OCI-M2 (cell line): ENCODE measurements around the gene PNPO.

Experiments used
- DNase-seq: peaks from one replicate; lab custom pipeline; 2025; ENCODE audit not compliant: unreplicated experiment; lab: John Stamatoyannopoulos, UW

Gene PNPO

DNA sequence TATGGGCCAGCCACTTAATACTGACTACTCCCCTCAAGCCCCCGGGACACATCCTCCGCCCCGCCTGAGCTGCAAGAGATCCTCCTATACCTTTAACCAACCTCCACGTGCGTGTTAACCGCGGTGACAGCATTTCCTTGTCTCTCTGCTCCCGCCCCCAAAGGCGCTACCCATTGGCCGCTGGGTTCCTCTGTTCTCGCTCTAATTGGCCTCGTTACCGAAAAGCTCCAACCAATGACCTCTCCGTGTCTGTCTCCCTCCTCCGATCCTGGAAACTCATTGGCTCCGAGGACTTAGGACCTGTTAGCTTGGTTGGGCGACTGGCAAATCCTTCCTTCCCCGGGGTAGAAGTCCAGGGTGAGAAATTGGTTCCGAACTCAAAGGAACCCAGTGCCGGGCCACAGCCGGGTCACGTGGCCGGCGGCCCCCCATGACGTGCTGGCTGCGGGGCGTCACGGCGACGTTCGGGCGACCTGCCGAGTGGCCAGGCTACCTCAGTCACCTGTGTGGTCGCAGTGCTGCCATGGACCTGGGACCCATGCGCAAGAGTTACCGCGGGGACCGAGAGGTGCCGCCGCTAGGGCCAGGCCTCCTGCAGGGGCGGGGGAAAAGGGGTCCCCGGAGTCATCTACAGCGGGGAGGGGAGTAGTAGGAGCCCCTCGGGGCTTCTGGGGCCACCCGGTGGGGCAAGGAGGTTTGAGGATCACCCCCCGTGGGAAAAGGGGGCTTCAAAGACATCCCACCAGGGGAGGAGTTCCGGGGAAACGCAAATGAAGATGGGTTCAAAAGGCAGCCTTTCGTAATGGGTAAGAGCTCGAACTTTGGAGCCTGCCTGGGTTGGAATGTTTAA, at the start of gene PNPO:
PNPO (plus strand) TSS at position 326 of the 850 bp plus-strand sequence; CDS start at position 431, 105 bp downstream.
- DNase-seq: peak; percentile 74

GRCh38 chr17:47894498-47895346, 46.6 kb upstream of the PNPO start:
- DNase-seq: no peak

DNA sequence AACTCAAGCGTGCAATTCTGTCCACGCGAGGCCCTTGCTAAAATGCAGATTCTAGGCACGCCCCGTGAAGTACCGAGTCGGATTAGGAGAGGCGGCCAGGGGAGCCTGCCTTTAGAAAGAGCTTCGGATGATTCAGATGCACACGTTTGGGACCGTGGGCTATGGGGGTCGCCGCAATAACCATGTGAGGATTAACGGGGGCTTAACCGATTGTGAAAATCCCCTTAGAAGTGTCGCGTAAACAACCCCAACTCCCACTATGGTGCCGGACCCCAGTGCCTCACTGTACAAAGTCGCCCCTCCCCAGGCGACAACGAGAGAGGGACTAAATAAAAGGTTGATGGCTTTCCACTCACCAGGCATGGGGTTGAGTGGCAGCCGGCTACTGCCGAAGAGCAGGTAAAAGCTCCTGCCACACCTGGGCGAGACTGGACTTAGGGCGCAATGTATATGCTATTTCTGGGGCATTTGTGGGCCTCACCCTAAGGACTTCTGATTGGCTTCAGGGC, 46.0 kb upstream of the PNPO start:
- DNase-seq: no peak

DNA sequence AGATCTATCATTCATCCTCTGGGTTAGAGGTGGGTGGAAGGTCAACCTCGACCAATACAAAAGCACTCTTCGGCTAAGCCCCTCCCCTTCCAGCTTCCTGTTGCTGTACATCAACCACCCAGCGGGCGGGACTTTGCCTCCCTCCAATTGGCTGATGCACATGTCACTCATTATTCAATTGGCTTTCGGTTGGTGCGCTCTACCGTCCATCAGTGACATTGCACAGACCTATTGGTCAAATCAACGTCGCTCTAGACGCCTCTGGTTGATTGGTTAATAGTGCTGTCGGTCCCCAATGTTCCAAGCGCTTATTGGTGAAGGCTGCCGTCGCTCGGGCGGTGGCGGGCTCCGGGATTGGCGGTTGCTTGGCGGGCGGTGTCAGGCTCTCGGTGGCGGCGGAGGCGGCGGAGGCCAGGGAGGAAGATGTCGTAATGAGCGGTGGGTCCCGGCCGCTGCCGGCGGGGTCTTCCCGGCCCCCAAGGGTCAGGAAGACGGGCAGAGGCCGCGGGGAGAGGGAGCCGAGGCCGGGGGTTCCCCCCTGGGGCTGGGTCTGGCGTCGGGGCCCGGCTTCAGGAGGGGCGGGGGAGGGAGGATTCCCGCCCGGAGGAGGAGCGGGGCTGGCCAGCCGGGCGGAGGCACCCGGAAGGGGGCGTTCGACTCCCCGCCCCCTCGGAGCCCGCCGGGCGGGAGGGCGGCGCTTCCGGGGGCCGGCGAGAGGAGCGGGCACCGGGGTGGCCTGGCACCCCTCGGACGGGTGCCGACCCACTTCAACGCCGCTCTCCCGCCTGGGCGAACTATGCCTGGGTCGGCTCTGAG, 45.3 kb upstream of the PNPO start, which contains the start of gene SP2:
SP2 (plus strand) TSS at position 381 of the 816 bp plus-strand sequence; CDS start at position 432, 51 bp downstream.
- DNase-seq: peak; percentile 98

GRCh38 chr17:47896672-47897490, 44.5 kb upstream of the PNPO start:
- DNase-seq: no peak

- DNase-seq: no peak
These were observed 43.8 kb upstream of the PNPO start for GRCh38 chr17:47897561-47897960.

- no peak for DNase-seq
These were observed 43.1 kb upstream of the PNPO start for GRCh38 chr17:47898241-47898640.

DNA sequence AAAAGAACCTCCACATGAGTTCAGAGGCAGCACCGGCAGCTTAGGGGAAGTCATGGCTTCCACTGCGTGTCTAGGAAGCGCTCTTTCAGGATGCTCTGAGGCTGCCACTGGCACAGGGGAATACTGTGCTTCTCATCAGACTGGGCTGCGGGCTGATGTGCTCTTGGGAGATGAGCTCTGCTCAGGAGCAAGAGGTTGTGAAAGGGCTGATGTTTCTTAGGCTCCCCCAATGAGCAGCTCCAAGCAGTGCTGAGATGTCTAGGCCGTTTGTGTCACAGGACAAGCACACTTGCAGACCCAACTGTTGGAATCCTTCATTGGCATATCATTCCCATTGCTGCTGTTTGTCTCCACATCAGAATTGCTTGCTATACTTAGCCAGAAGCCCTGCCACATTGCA, 41.7 kb upstream of the PNPO start:
- no peak for DNase-seq

- DNase-seq: no peak
These were observed 39.9 kb upstream of the PNPO start for GRCh38 chr17:47901423-47901822.

DNA sequence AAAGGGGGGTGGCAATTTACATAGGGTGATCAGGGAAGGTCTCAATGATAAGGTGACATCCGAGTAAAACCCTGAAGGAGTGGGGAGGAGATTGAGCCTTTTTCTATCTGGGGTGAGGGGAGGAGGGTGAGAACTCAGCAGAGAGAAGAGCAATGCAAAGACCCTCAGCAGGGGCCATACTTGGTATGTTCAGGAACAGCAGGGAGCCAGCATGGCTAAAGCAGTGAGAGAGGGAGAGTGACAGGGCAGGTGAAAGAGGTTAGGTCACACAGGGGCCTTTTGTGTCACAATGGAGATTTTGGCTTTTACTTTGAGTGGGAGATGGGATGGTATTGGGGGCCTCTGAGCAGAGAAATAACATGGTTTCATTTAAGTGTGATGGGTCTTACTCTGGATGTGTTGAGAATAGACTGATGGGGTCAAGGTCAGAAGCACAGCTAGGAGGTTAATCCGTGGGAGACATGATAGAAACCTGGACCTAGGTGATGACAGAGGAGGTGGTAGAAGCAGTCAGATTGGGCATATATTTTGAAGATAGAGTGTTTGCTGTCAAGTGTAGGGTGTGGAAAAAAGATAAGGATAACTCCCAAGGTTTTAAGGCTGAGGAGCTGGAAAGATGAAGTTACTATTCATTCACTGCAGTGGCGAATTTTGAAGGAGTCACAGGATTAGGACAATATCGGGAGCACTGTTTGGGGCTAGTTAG, 39.2 kb upstream of the PNPO start:
- DNase-seq: no peak

DNA sequence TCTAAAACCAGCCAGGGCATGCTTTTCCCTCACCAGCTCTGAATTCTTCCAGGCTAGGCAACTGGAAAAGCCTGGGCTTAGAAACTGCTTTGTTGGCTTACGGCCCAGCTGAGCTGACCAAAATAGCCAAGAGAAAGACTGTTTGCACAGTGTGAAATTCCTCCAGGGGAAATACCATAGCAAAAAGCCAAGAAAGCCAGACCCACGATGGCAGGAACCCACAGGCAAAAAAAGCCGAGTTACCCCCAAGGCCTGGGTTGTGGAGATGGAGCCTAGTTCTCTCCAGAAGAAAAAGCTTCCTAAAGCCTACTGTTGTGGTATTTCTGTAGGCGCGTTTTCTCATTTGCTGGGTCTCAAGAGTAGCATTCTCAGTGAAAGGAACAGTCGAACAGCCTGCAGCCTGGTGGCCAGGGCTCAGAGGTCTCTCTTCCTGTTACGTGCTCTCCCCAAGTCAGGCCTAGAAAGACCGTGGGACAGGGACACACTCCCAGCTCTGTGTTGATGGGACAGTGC, 36.1 kb upstream of the PNPO start:
- no peak for DNase-seq

DNA sequence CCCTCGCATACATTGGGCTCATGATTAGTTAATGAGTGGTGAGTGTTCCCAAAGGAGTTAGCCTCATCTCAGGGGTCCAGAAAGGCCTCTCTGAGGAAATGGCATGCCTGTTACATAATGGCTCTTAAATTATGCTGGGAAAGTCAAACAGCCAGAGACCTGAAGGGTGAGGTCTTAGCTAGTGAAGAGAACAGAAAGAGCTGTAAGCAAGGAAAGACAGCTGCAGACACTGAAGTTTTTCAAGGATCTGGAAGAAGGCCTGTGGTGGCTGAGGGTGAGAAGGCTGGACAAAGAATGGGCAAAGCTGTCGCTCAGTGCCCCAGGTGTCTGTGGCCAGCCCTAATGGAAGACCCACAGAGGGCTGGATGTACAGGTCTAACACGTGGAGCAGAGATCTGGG, 34.9 kb upstream of the PNPO start:
- no peak for DNase-seq

DNA sequence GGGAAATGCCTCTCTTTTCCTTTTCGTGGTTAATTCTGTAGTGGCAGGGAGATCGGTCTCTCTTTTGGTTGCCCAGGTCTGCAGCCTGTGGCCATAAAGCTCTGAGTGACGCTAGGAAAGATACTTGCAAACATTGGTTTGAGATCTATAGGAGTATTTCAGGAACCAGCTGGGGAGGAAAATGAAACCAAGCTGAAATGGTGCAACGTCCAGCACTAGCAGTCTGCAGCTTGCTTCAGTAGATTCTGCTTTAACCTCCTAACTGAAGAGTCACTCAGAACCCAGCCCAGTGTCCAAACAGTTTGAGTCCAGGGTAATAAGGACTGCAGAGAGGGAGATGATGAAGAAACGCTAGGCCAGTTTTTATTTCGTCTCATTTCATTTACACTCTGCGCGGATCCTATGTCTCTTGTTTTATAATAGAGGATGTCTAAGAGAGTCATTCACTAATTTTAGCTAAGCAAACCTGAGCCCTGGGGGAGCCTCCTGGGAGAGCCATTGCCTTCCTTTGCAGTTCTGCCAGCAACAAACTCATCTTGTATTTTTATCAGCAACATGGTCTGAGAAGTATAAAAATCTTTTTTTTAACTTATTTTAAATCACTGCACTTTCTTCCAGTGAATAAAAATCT, 33.3 kb upstream of the PNPO start:
- DNase-seq: no peak

GRCh38 chr17:47913050-47913449, 28.3 kb upstream of the PNPO start:
- DNase-seq: no peak

DNA sequence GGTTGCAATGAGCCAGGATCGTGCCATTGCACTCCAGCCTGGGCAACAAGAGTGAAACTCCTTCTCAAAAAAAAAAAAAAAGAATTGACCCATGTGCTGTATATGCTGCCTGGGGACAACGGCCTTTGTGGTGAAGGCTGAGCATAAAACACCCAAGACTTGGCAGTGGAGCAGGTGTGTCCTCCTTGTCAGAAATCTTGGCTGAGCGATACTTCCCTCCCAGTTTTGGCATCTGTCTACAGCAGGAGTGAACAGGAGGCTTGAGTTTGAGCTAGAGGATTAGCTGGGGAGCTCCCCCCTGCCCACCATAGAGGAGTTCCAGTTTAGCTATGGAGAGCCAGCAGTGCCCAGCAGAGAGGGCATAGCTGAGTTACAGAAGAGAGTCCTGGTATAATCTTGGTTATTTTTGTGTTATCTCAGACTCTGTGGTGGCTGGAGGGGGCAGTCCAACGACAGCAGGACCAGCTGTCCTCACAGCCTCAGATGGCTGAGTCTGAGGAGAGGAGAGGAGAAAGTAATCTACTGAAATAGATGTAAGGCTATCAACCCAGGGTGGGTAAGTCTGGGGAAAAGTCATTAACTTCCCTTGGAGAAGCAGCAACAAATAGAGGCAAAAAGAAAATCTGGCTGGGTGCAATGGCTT, 26.9 kb upstream of the PNPO start:
- DNase-seq: no peak

DNA sequence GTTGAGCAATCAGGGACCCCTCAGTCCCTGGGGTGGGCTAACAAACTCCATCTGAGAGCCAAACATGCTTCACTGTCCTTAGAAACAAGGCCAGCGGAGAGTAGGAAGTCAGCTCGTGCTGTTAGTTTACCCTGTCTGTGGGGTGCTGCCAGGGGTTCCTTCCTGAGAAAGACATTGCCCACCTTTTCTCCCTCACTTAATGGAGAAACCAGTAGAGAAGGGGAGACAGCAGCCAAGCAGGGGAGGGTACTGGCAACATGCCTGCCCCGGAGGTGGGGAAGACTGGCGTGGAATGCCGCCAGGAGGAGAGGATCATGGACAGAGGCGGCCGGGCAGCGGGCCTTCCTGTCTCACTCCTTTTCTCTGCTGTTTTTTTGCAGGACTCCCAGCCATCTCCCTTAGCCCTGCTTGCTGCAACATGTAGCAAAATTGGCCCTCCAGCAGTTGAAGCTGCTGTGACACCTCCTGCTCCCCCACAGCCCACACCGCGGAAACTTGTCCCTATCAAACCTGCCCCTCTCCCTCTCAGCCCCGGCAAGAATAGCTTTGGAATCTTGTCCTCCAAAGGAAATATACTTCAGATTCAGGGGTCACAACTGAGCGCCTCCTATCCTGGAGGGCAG, 25.5 kb upstream of the PNPO start:
- no peak for DNase-seq

DNA sequence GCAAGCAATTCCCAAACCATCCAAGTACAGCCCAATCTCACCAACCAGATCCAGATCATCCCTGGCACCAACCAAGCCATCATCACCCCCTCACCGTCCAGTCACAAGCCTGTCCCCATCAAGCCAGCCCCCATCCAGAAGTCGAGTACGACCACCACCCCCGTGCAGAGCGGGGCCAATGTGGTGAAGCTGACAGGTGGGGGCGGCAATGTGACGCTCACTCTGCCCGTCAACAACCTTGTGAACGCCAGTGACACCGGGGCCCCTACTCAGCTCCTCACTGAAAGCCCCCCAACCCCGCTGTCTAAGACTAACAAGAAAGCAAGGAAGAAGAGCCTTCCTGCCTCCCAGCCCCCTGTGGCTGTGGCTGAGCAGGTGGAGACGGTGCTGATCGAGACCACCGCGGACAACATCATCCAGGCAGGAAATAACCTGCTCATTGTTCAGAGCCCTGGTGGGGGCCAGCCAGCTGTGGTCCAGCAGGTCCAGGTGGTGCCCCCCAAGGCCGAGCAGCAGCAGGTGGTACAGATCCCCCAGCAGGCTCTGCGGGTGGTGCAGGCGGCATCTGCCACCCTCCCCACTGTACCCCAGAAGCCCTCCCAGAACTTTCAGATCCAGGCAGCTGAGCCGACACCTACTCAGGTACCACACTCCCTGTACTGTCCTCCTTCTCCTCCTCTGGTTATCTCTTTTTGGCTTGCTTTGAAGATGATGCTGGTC, 24.7 kb upstream of the PNPO start:
- no peak for DNase-seq
